BLaER1 treated with 17β-estradiol and CSF1 and Interleukin-3, amounts not matched to agents 10 nM and 100 nM (cell line): ENCODE measurements around the gene HSF2.

Experiments used
- H3K27ac ChIP-seq, 11 experiments: shearing (Covaris generic); formaldehyde crosslinking; 2 replicates each; pipeline ENCODE4 v1.8.1; 2022
- H3K27me3 ChIP-seq, 11 experiments: shearing (Covaris generic); formaldehyde crosslinking; 2 replicates each; pipeline ENCODE4 v1.8.1; 2022
- H3K36me3 ChIP-seq, 11 experiments: shearing (Covaris generic); formaldehyde crosslinking; 2 replicates each; pipeline ENCODE4 v1.8.1; 2022
- H3K4me1 ChIP-seq, 10 experiments: shearing (Covaris generic); formaldehyde crosslinking; 2 replicates each; pipeline ENCODE4 v1.8.1; 2022
- H3K4me2 ChIP-seq, 11 experiments: shearing (Covaris generic); formaldehyde crosslinking; 2 replicates each; pipeline ENCODE4 v1.8.1; 2022
- H3K4me3 ChIP-seq, 10 experiments: shearing (Covaris generic); formaldehyde crosslinking; 2 replicates each; pipeline ENCODE4 v1.8.1; 2022
- H3K9ac ChIP-seq, 11 experiments: shearing (Covaris generic); formaldehyde crosslinking; 2 replicates each; pipeline ENCODE4 v1.8.1; 2022
- H3K9me3 ChIP-seq, 11 experiments: shearing (Covaris generic); formaldehyde crosslinking; replicated peaks in 1 of 11; 2 replicates each; pipeline ENCODE4 v1.8.1; 2022
- H4K20me1 ChIP-seq, 11 experiments: shearing (Covaris generic); formaldehyde crosslinking; 2 replicates each; pipeline ENCODE4 v1.8.1; 2022
- Cebpa-rat ChIP-seq, 11 experiments: shearing (Covaris generic); IDR thresholded peaks; 2 replicates each; pipeline ENCODE4 v1.8.1; 2022

The HSF2 gene

GRCh38 chr6:122426597-122426996, 27.1 kb downstream of the HSF2 start:
- Histone ChIP-seq H4K20me1 (no peaks in the 10 kb centered on the region), H3K9me3 (no peaks in the 10 kb centered on the region), H3K4me3 (no peak overlapping the region), H3K27ac (no peak overlapping the region), H3K27me3 (no peaks in the 10 kb centered on the region), H3K9ac (no peak overlapping the region), H3K4me2 (peak overlapping the region in 1 of 11 experiments; percentile 30; a peak in 3 of 22 replicates), H3K4me1 (peaks cover 0 to 33% (median 0%) of the 10 kb centered on the region in 10 experiments; a peak in 5 of 20 replicates), H3K36me3 (peaks cover 60 to 99% (median 88%) of the 10 kb centered on the region in 11 experiments)
- TF ChIP-seq Cebpa-rat (IDR thresholded peaks at IDR 0.05), result no peak

- peaks cover 59 to 99% (median 88%) of the 10 kb centered on the region in 11 experiments for H3K36me3 ChIP-seq
- H4K20me1 ChIP-seq, result no peaks in the 10 kb centered on the region
Measured at GRCh38 chr6:122428781-122429180, 29.3 kb downstream of the HSF2 start.

GRCh38 chr6:122429323-122429722, 29.9 kb downstream of the HSF2 start:
- H3K4me2 ChIP-seq, result peak overlapping the region in 1 of 11 experiments; percentile 29; a peak in 1 of 22 replicates
- H3K27me3 ChIP-seq, result no peaks in the 10 kb centered on the region
- H3K9ac ChIP-seq, result no peak overlapping the region
- TF ChIP-seq Cebpa-rat (IDR thresholded peaks at IDR 0.05), result no peak
- H3K27ac ChIP-seq, result no peak overlapping the region
- H4K20me1 ChIP-seq, result no peaks in the 10 kb centered on the region
- H3K4me1 ChIP-seq, result peaks cover 0 to 33% (median 0%) of the 10 kb centered on the region in 10 experiments; a peak in 5 of 20 replicates
- H3K36me3 ChIP-seq, result peaks cover 59 to 99% (median 88%) of the 10 kb centered on the region in 11 experiments
- H3K9me3 ChIP-seq, result no peaks in the 10 kb centered on the region
- H3K4me3 ChIP-seq, result no peak overlapping the region

More at GRCh38 chr6:122428781-122429180, 29.3 kb downstream of the HSF2 start:
- peak overlapping the region in 1 of 11 experiments; percentile 29; a peak in 1 of 22 replicates for H3K4me2 ChIP-seq
- H3K27ac ChIP-seq, result no peak overlapping the region
- no peak for TF ChIP-seq Cebpa-rat (IDR thresholded peaks at IDR 0.05)
- H3K9me3 ChIP-seq, result no peaks in the 10 kb centered on the region
- no peaks in the 10 kb centered on the region for H3K27me3 ChIP-seq
- H3K9ac ChIP-seq, result no peak overlapping the region
- peaks cover 0 to 33% (median 0%) of the 10 kb centered on the region in 10 experiments; a peak in 5 of 20 replicates for H3K4me1 ChIP-seq
- no peak overlapping the region for H3K4me3 ChIP-seq

GRCh38 chr6:122431780-122432179, 32.3 kb downstream of the HSF2 start:
- no peak for TF ChIP-seq Cebpa-rat (IDR thresholded peaks at IDR 0.05)
- no peak overlapping the region for H3K27ac ChIP-seq
- H3K4me2 ChIP-seq, result no peak overlapping the region
- no peak overlapping the region for H3K4me3 ChIP-seq
- no peaks in the 10 kb centered on the region; a peak in 1 of 22 replicates for H3K9me3 ChIP-seq
- H3K36me3 ChIP-seq, result peaks cover 61 to 94% (median 83%) of the 10 kb centered on the region in 11 experiments
- H3K9ac ChIP-seq, result no peak overlapping the region
- H3K27me3 ChIP-seq, result no peaks in the 10 kb centered on the region
- H3K4me1 ChIP-seq, result peaks cover 0 to 28% (median 0%) of the 10 kb centered on the region in 10 experiments; a peak in 4 of 20 replicates
- H4K20me1 ChIP-seq, result no peaks in the 10 kb centered on the region

- H3K27ac ChIP-seq, result no peak overlapping the region
- no peak for TF ChIP-seq Cebpa-rat (IDR thresholded peaks at IDR 0.05)
- H3K9ac ChIP-seq, result no peak overlapping the region
- peaks cover 72 to 94% (median 86%) of the 10 kb centered on the region in 11 experiments for H3K36me3 ChIP-seq
- peaks cover 0 to 9% (median 4%) of the 10 kb centered on the region in 11 experiments; a peak in 17 of 22 replicates for H3K9me3 ChIP-seq
- peaks cover 0 to 17% (median 0%) of the 10 kb centered on the region in 10 experiments; a peak in 3 of 20 replicates for H3K4me1 ChIP-seq
- H3K4me2 ChIP-seq, result no peak overlapping the region
- no peak overlapping the region for H3K4me3 ChIP-seq
- peaks cover 0 to 9% (median 0%) of the 10 kb centered on the region in 11 experiments; a peak in 1 of 22 replicates for H4K20me1 ChIP-seq
- H3K27me3 ChIP-seq, result no peaks in the 10 kb centered on the region
Measured at GRCh38 chr6:122432816-122433215, 33.4 kb downstream of the HSF2 start.

- Histone ChIP-seq H3K4me1 (no peaks in the 10 kb centered on the region), H3K4me2 (no peak overlapping the region), H3K9ac (no peak overlapping the region), H3K27me3 (no peaks in the 10 kb centered on the region), H3K9me3 (peaks cover 24 to 49% (median 40%) of the 10 kb centered on the region in 11 experiments), H4K20me1 (peaks cover 0 to 56% (median 0%) of the 10 kb centered on the region in 11 experiments; a peak in 3 of 22 replicates), H3K4me3 (peak overlapping the region in 5 of 10 experiments; percentile 19 to 28 (median 25); a peak in 4 of 20 replicates), H3K27ac (no peak overlapping the region), H3K36me3 (peaks cover 87 to 96% (median 92%) of the 10 kb centered on the region in 11 experiments)
- TF ChIP-seq Cebpa-rat (IDR thresholded peaks at IDR 0.05), result no peak
Measured at GRCh38 chr6:122438975-122439374, 39.5 kb downstream of the HSF2 start.

GRCh38 chr6:122445274-122445673, 45.8 kb downstream of the HSF2 start:
- no peak for TF ChIP-seq Cebpa-rat (IDR thresholded peaks at IDR 0.05)
- Histone ChIP-seq H3K27ac (no peak overlapping the region), H4K20me1 (peaks cover 0 to 83% (median 0%) of the 10 kb centered on the region in 11 experiments; a peak in 4 of 22 replicates), H3K4me3 (no peak overlapping the region), H3K4me1 (no peaks in the 10 kb centered on the region), H3K9ac (no peak overlapping the region), H3K27me3 (no peaks in the 10 kb centered on the region), H3K36me3 (peaks cover 78 to 99% (median 94%) of the 10 kb centered on the region in 11 experiments), H3K9me3 (peaks cover 8 to 15% (median 11%) of the 10 kb centered on the region in 11 experiments; a peak in 20 of 22 replicates), H3K4me2 (no peak overlapping the region)

GRCh38 chr6:122449069-122449468, 49.6 kb downstream of the HSF2 start:
- Histone ChIP-seq H3K27me3 (no peaks in the 10 kb centered on the region), H3K27ac (no peak overlapping the region), H3K4me3 (no peak overlapping the region), H3K36me3 (peaks cover 76 to 99% (median 94%) of the 10 kb centered on the region in 11 experiments), H3K9ac (no peak overlapping the region), H4K20me1 (peaks cover 0 to 81% (median 6%) of the 10 kb centered on the region in 11 experiments; a peak in 6 of 22 replicates), H3K9me3 (no peaks in the 10 kb centered on the region), H3K4me1 (no peaks in the 10 kb centered on the region), H3K4me2 (no peak overlapping the region)
- no peak for TF ChIP-seq Cebpa-rat (IDR thresholded peaks at IDR 0.05)

GRCh38 chr6:122452509-122452908, 53.1 kb downstream of the HSF2 start:
- Histone ChIP-seq H3K4me2 (no peak overlapping the region), H4K20me1 (peaks cover 5 to 93% (median 22%) of the 10 kb centered on the region in 11 experiments; a peak in 16 of 22 replicates), H3K9me3 (no peaks in the 10 kb centered on the region), H3K9ac (no peak overlapping the region), H3K27ac (no peak overlapping the region), H3K36me3 (peaks cover 85 to 100% (median 95%) of the 10 kb centered on the region in 11 experiments), H3K4me1 (no peaks in the 10 kb centered on the region), H3K4me3 (no peak overlapping the region), H3K27me3 (no peaks in the 10 kb centered on the region)
- no peak for TF ChIP-seq Cebpa-rat (IDR thresholded peaks at IDR 0.05)
